HEK293T (cell line): ENCODE data around the gene JAG2.

Experiments
- ARNT ChIP-seq: fragments of 450-650 bp; IDR thresholded peaks from 2 replicates; pipeline ENCODE4 v1.6.1; 2017; ENCODE audit warnings: mild to moderate bottlenecking
- BHLHE40 ChIP-seq: fragments of 450-650 bp; IDR thresholded peaks from 2 replicates; pipeline ENCODE4 v1.6.1; 2016; ENCODE audit warnings: mild to moderate bottlenecking, moderate library complexity, borderline replicate concordance

DNA sequence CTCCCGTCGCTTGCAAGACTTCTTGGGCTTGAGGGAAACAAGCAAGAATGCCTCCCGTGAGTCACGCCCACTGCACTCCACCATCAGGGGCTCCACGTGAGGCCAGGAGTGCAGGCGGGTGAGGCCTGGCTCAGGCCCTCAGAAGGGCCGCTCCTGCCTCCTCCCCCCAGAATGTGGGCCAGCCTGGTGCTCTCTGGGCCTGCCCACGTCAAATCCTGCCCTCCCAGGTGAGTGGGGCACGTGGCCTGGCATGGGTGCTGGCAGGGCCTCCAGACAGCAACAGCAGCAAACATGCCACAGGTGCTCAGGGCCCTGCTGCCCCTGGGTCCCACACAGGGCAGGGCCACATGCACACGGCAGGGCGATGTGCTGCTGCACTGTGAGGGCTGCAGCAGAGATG is 49.2 kb upstream of the JAG2 start:
- TF ChIP-seq BHLHE40 (no peak), ARNT (no peak)
